PFSK-1 (cell line): Measurements from ENCODE around the gene FBLIM1.

ENCODE experiments used
- FOXP2 ChIP-seq: optimal IDR thresholded peaks from 2 replicates; pipeline ENCODE3; 2011; ENCODE audit warnings: borderline replicate concordance, control low read depth, inconsistent platforms; ENCODE audit not compliant: insufficient read depth; ENCODE audit errors: extremely low read length, extremely low read depth
- POLR2AphosphoS5 ChIP-seq: IDR thresholded peaks from 2 replicates; pipeline ENCODE4 v1.6.1; 2012; ENCODE audit warnings: low read depth, mild to moderate bottlenecking, control low read depth, low read length, moderate library complexity
- REST ChIP-seq, 2 experiments: IDR thresholded peaks; 2 replicates each; pipeline versions ENCODE4 v1.6.1 to v1.8.0; 2011 to 2012; ENCODE audit warnings: low read depth in 2 of 2, low read length in 2 of 2, control low read depth in 1 of 2, inconsistent platforms in 1 of 2, mild to moderate bottlenecking in 1 of 2, moderate library complexity in 1 of 2; ENCODE audit not compliant: insufficient read depth in 1 of 2
- SIN3A ChIP-seq: IDR thresholded peaks from 2 replicates; pipeline ENCODE4 v1.6.1; 2012; ENCODE audit warnings: mild to moderate bottlenecking, low read length, moderate library complexity, borderline replicate concordance; ENCODE audit not compliant: insufficient read depth
- TAF1 ChIP-seq: IDR thresholded peaks from 2 replicates; pipeline ENCODE4 v1.6.1; 2012; ENCODE audit warnings: low read length, control low read depth, borderline replicate concordance; ENCODE audit not compliant: insufficient read depth

- TF ChIP-seq POLR2AphosphoS5 (no peak), TAF1 (no peak), FOXP2 (no peak), REST (IDR thresholded peaks at IDR 0.05; ENCODE audit: insufficient read depth in 1 of 2, low read depth in 2 of 2, low read length in 2 of 2) (no peak), SIN3A (no peak)
Observed at GRCh38 chr1:15712168-15712567, 46.4 kb upstream of the FBLIM1 start.
